ENCODE measurements around the gene TBC1D23.

DNA sequence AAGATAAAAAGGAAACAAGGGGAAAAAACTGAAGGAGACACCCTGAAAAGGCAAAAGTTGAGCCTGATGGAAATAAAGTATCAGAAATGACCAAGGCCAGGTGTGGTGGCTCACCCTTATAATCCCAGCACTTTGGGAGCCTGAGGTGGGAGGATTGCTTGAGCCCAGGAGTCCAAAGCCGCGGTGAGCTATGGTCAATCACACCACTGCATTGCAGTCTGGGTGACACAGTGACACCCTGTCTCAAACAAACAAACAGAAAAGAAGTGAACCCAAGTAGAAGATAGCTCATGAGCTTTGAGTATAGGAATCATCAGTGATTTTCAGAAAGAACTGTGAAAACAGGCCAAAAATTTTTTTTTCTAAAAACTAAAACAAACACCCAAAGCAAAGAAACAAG lies 26.4 kb upstream of the TBC1D23 start:
- TF ChIP-seq, protein P1, sequence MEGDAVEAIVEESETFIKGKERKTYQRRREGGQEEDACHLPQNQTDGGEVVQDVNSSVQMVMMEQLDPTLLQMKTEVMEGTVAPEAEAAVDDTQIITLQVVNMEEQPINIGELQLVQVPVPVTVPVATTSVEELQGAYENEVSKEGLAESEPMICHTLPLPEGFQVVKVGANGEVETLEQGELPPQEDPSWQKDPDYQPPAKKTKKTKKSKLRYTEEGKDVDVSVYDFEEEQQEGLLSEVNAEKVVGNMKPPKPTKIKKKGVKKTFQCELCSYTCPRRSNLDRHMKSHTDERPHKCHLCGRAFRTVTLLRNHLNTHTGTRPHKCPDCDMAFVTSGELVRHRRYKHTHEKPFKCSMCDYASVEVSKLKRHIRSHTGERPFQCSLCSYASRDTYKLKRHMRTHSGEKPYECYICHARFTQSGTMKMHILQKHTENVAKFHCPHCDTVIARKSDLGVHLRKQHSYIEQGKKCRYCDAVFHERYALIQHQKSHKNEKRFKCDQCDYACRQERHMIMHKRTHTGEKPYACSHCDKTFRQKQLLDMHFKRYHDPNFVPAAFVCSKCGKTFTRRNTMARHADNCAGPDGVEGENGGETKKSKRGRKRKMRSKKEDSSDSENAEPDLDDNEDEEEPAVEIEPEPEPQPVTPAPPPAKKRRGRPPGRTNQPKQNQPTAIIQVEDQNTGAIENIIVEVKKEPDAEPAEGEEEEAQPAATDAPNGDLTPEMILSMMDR (IDR thresholded peaks at IDR 0.05; ENCODE audit: insufficient read depth, low read depth, low read length), result no peak
- no peak for TF ChIP-seq EZH2 (IDR thresholded peaks at IDR 0.05; ENCODE audit: insufficient read depth, low read length)

All from astrocyte (in vitro differentiated cells and primary cell).